ENCODE data around the gene NLRP3.
"Not testable (repeated sequence)": the region's sequence is repeated elsewhere in the genome, so short reads cannot be mapped to it uniquely, and the experiment has no call there.

Gene NLRP3

GRCh38 chr1:247392088-247392487, 23.9 kb upstream of the NLRP3 start:
- no peak for DNase-seq

- DNase-seq = not testable (repeated sequence)
Measured at GRCh38 chr1:247395075-247395474, 20.9 kb upstream of the NLRP3 start.

GRCh38 chr1:247400685-247401084, 15.3 kb upstream of the NLRP3 start:
- no peak for DNase-seq

GRCh38 chr1:247401310-247402119, 14.5 kb upstream of the NLRP3 start:
- no peak for DNase-seq

GRCh38 chr1:247402120-247402675, 13.8 kb upstream of the NLRP3 start:
- no peak for DNase-seq

GRCh38 chr1:247406014-247406656, 9.8 kb upstream of the NLRP3 start:
- no peak for DNase-seq

- no peak for DNase-seq
Measured at GRCh38 chr1:247407180-247407616, 8.8 kb upstream of the NLRP3 start.

GRCh38 chr1:247408100-247408499, 7.9 kb upstream of the NLRP3 start:
- DNase-seq = peak; percentile 52

GRCh38 chr1:247409869-247410544, 6.0 kb upstream of the NLRP3 start:
- no peak for DNase-seq

GRCh38 chr1:247411621-247412327, 4.2 kb upstream of the NLRP3 start:
- peak; percentile 48 for DNase-seq

GRCh38 chr1:247417831-247418230, 1.9 kb downstream of the NLRP3 start:
- peak; percentile 84 for DNase-seq

GRCh38 chr1:247419336-247419735, 3.4 kb downstream of the NLRP3 start:
- peak; percentile 68 for DNase-seq

GRCh38 chr1:247421074-247421473, 5.1 kb downstream of the NLRP3 start:
- no peak for DNase-seq

- no peak for DNase-seq
Measured at GRCh38 chr1:247429496-247429895, 13.5 kb downstream of the NLRP3 start.

GRCh38 chr1:247430434-247430833, 14.5 kb downstream of the NLRP3 start:
- no peak for DNase-seq

- no peak for DNase-seq
Measured at GRCh38 chr1:247431643-247432042, 15.7 kb downstream of the NLRP3 start.

- no peak for DNase-seq
Measured at GRCh38 chr1:247434005-247434404, 18.0 kb downstream of the NLRP3 start.

- peak; percentile 73 for DNase-seq
Measured at GRCh38 chr1:247435030-247435758, 19.2 kb downstream of the NLRP3 start.

GRCh38 chr1:247435759-247436147, 19.8 kb downstream of the NLRP3 start:
- no peak for DNase-seq

- no peak for DNase-seq
Measured at GRCh38 chr1:247437551-247438505, 21.9 kb downstream of the NLRP3 start.

All from SIG-M5 (cell line).